Natural killer cell (primary cell): Measurements from ENCODE around the gene STX17. TPM values are rescaled to one million over a fixed set of nuclear protein-coding genes. Genes with fewer than 3 reads are reported as not detected.

Experiments
- ATAC-seq, 3 donors: fragments of 150-1000 bp in 2 of 3; fragments of 200-7000 bp in 1 of 3; cut with Tn5 transposase; 1 replicate in 1 of 3; 2 replicates in 2 of 3; pipeline ENCODE4 v1.10.0; 2021; ENCODE audit warnings: mild to moderate bottlenecking in 2 of 3, moderate library complexity in 2 of 3
- DNase-seq, 2 donors: peaks; one replicate each; pipeline versions ENCODE4 v3.0.0 to v3.0.0-alpha.2; 2013 to 2021; ENCODE audit warnings: mixed read lengths in 1 of 2
- H3K27ac ChIP-seq: one replicate; pipeline ENCODE4 v1.5.1; 2013; ENCODE audit warnings: mild to moderate bottlenecking, low read length
- H3K27me3 ChIP-seq: one replicate; pipeline ENCODE4 v1.6.1; 2013; ENCODE audit warnings: low read length; ENCODE audit not compliant: control insufficient read depth, insufficient read depth
- H3K36me3 ChIP-seq: one replicate; pipeline ENCODE4 v1.6.1; 2013; ENCODE audit warnings: low read length; ENCODE audit not compliant: control insufficient read depth, insufficient read depth
- H3K4me1 ChIP-seq: one replicate; pipeline ENCODE4 v1.6.1; 2013; ENCODE audit warnings: low read length; ENCODE audit not compliant: control insufficient read depth, insufficient read depth
- H3K4me3 ChIP-seq: one replicate; pipeline ENCODE4 v1.5.1; 2013; ENCODE audit warnings: low read length
- H3K9me3 ChIP-seq: one replicate; pipeline ENCODE4 v1.6.1; 2013; ENCODE audit warnings: low read length; ENCODE audit not compliant: control insufficient read depth, insufficient read depth
- H3K27ac Mint-ChIP-seq, 2 donors: one replicate each; pipeline ENCODE4 v1.8.0; 2022; ENCODE audit warnings: mild to moderate bottlenecking in 2 of 2, mixed read lengths in 2 of 2, moderate library complexity in 1 of 2
- H3K27me3 Mint-ChIP-seq, 2 donors: one replicate each; pipeline ENCODE4 v1.8.0; 2022; ENCODE audit warnings: low read depth in 2 of 2, mixed read lengths in 2 of 2
- H3K36me3 Mint-ChIP-seq: one replicate; pipeline ENCODE4 v1.8.0; 2022; ENCODE audit warnings: mixed read lengths
- H3K4me1 Mint-ChIP-seq, 2 donors: one replicate each; pipeline ENCODE4 v1.8.0; 2022; ENCODE audit warnings: mixed read lengths in 2 of 2
- H3K4me3 Mint-ChIP-seq: one replicate; pipeline ENCODE4 v1.8.0; 2022; ENCODE audit warnings: mild to moderate bottlenecking, moderate library complexity, mixed read lengths
- H3K9me3 Mint-ChIP-seq, 2 donors: one replicate each; pipeline ENCODE4 v1.8.0; 2022; ENCODE audit warnings: mixed read lengths in 2 of 2
- CTCF ChIP-seq: fragments of 200-600 bp; IDR thresholded peaks from one replicate; pipeline ENCODE4 v1.8.0; 2022; ENCODE audit warnings: antibody characterized with exemption
- WGBS: methylation state at CpG from one replicate; pipeline ENCODE4 v1.1.7; 2013; ENCODE audit warnings: missing lambda C conversion rate; ENCODE audit not compliant: insufficient coverage; 5-methylcytosine and 5-hydroxymethylcytosine counted together
- intact Hi-C: fragments of 100-400 bp; cut with micrococcal nuclease; formaldehyde crosslinking; loops from one replicate; pipeline ENCODE4 v1.14.2; 2022
- total RNA-seq, 4 donors: library from RNA; stranded (reverse); fragments of 120-200 nt in 1 of 4; gene quantifications; one replicate each; pipeline versions ENCODE4 v1.2.3 to v1.2.4, GENCODE V29; 2013 to 2022

STX17 gene
- total RNA-seq, 3 donors from 2014 or later (not counting 1 experiment from before 2014, with no cell fraction given): 28.4 to 41.5 (median 33.8) TPM

GRCh38 chr9:99873943-99874584 is 32.4 kb upstream of the STX17 start:
- Mint-ChIP-seq H3K4me3 (no peak overlapping the region), H3K9me3 (no peaks in the 10 kb centered on the region), H3K36me3 (no peaks in the 10 kb centered on the region), H3K27ac (no peak overlapping the region), H3K4me1 (no peaks in the 10 kb centered on the region), H3K27me3 (no peaks in the 10 kb centered on the region)
- H3K27me3 ChIP-seq: peaks cover 2% of the 10 kb centered on the region
- intact Hi-C loops: no loop called here
- DNase-seq (no peak), ATAC-seq (no peak)
- H3K27ac ChIP-seq: no peak overlapping the region
- TF ChIP-seq CTCF: no peak
- no peak overlapping the region for H3K4me3 ChIP-seq
- H3K9me3 ChIP-seq: no peaks in the 10 kb centered on the region
- H3K36me3 ChIP-seq: no peaks in the 10 kb centered on the region
- H3K4me1 ChIP-seq: no peaks in the 10 kb centered on the region
- 88% methylated on average over 2 of the region's 4 CpGs for WGBS

- no peak for DNase-seq
- ATAC-seq: no peak
- intact Hi-C loops: no loop called here
- H3K4me3 ChIP-seq: no peak overlapping the region
- Mint-ChIP-seq H3K4me1 (no peaks in the 10 kb centered on the region), H3K9me3 (no peaks in the 10 kb centered on the region), H3K27me3 (no peaks in the 10 kb centered on the region), H3K27ac (no peak overlapping the region), H3K4me3 (no peak overlapping the region), H3K36me3 (no peaks in the 10 kb centered on the region)
- peaks cover 2% of the 10 kb centered on the region for H3K27me3 ChIP-seq
- H3K4me1 ChIP-seq: no peaks in the 10 kb centered on the region
- TF ChIP-seq CTCF: no peak
- H3K27ac ChIP-seq: no peak overlapping the region
- no CpG with 5 or more reads among the region's 2 CpGs for WGBS
- H3K36me3 ChIP-seq: no peaks in the 10 kb centered on the region
- no peaks in the 10 kb centered on the region for H3K9me3 ChIP-seq
These were observed 30.3 kb upstream of the STX17 start for GRCh38 chr9:99876190-99876589.

- Histone ChIP-seq H3K4me1 (no peaks in the 10 kb centered on the region), H3K36me3 (no peaks in the 10 kb centered on the region), H3K27me3 (peaks cover 2% of the 10 kb centered on the region), H3K4me3 (no peak overlapping the region), H3K9me3 (no peaks in the 10 kb centered on the region), H3K27ac (no peak overlapping the region)
- TF ChIP-seq CTCF: no peak
- Mint-ChIP-seq H3K4me3 (no peak overlapping the region), H3K36me3 (no peaks in the 10 kb centered on the region), H3K27ac (no peak overlapping the region), H3K9me3 (no peaks in the 10 kb centered on the region), H3K4me1 (no peaks in the 10 kb centered on the region), H3K27me3 (no peaks in the 10 kb centered on the region)
- intact Hi-C loops: no loop called here
- DNase-seq: no peak
- WGBS: 92% methylated on average over 2 of the region's 2 CpGs
- ATAC-seq: no peak
These were observed 27.8 kb upstream of the STX17 start for GRCh38 chr9:99878651-99879050.

GRCh38 chr9:99881769-99882168 is 24.7 kb upstream of the STX17 start:
- DNase-seq (no peak), ATAC-seq (no peak)
- Histone ChIP-seq H3K9me3 (no peaks in the 10 kb centered on the region), H3K4me3 (no peak overlapping the region), H3K4me1 (no peaks in the 10 kb centered on the region), H3K27ac (no peak overlapping the region), H3K36me3 (no peaks in the 10 kb centered on the region), H3K27me3 (no peaks in the 10 kb centered on the region)
- no peaks in the 10 kb centered on the region for H3K9me3 Mint-ChIP-seq
- peaks cover 0 to 6% of the 10 kb centered on the region in 2 donors for H3K4me1 Mint-ChIP-seq
- peaks cover 0 to 6% of the 10 kb centered on the region in 2 donors for H3K27me3 Mint-ChIP-seq
- no peak for TF ChIP-seq CTCF
- intact Hi-C loops: no loop called here
- H3K4me3 Mint-ChIP-seq: no peak overlapping the region
- H3K36me3 Mint-ChIP-seq: no peaks in the 10 kb centered on the region
- no peak overlapping the region for H3K27ac Mint-ChIP-seq
